Epithelial cell of proximal tubule (primary cell): Measurements from ENCODE around the gene TRPC1. TPM values are rescaled to one million over a fixed set of nuclear protein-coding genes. Genes with fewer than 3 reads are reported as not detected.

Experiments
- DNase-seq: peaks from one replicate; pipeline ENCODE4 v3.0.0-alpha.2; 2011; ENCODE audit warnings: low read depth
- H3K4me3 ChIP-seq: 2 replicates; pipeline ENCODE4 v1.5.1; 2011; ENCODE audit warnings: low read depth, mild to moderate bottlenecking, low read length
- CTCF ChIP-seq: conservative IDR thresholded peaks from 2 replicates; pipeline ENCODE4 v1.5.1; 2012; ENCODE audit warnings: low read depth, mild to moderate bottlenecking, low read length
- total RNA-seq: library from RNA; depleted of rRNA; stranded (reverse); fragments of >200 nt; gene quantifications from 2 replicates; pipeline ENCODE4 v1.2.3, GENCODE V29; 2015

Gene TRPC1
- total RNA-seq: 6.9 and 20.0 TPM in 2 replicates

- no peak for DNase-seq
- peak within 1 kb of the TSS; percentile 94 for H3K4me3 ChIP-seq
- TF ChIP-seq CTCF: no peak
Observed at GRCh38 chr3:142723968-142724681, at the start of gene TRPC1. Gene TRPC1, plus strand, starts transcription at chr3:142724034. Its CDS starts 526 bp downstream, at chr3:142724560.

GRCh38 chr3:142676151-142676550 is 47.7 kb upstream of the TRPC1 start:
- H3K4me3 ChIP-seq: no peak overlapping the region
- TF ChIP-seq CTCF: no peak
- no peak for DNase-seq

GRCh38 chr3:142680710-142681109 is 43.1 kb upstream of the TRPC1 start:
- TF ChIP-seq CTCF: peak; percentile 56
- no peak overlapping the region for H3K4me3 ChIP-seq
- no peak for DNase-seq

- DNase-seq: no peak
- no peak for TF ChIP-seq CTCF
- no peak overlapping the region for H3K4me3 ChIP-seq
Observed at GRCh38 chr3:142690613-142691012, 33.2 kb upstream of the TRPC1 start.

- no peak overlapping the region for H3K4me3 ChIP-seq
- TF ChIP-seq CTCF: no peak
- no peak for DNase-seq
Observed at GRCh38 chr3:142691527-142691926, 32.3 kb upstream of the TRPC1 start.

GRCh38 chr3:142693136-142693853 is 30.5 kb upstream of the TRPC1 start:
- DNase-seq: no peak
- no peak overlapping the region for H3K4me3 ChIP-seq
- TF ChIP-seq CTCF: no peak
